C4-2B (cell line): ENCODE results near the gene MAML1.

Source experiments
- CTCF ChIP-seq: fragments of 450-650 bp; conservative IDR thresholded peaks from 2 replicates; pipeline ENCODE4 v1.5.1; 2017; ENCODE audit warnings: mild to moderate bottlenecking
- ZFX ChIP-seq: fragments of 450-650 bp; IDR thresholded peaks from 2 replicates; pipeline ENCODE4 v1.6.1; 2017

DNA sequence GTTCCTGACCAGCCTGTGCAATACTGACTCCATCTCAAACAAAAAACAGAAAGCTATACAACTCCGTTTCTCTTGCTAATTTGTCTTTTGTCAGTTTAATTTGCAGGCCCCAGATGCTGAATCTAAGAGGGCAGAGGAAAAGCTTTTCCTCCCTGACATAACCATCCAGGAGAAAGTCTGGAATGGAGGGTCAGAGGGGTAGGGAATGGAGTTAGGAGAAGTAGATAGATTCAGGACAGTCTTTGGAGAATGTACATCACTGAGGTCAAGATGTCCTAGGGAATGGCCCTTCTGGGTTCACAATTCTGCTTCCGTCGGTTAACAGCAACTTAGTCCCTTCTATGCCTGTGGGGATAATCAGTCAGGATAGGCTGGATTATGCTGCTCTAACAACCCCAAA, 81.5 kb downstream of the MAML1 start:
- TF ChIP-seq CTCF, result no peak
- TF ChIP-seq ZFX, result no peak
